ENCODE results near the gene SMIM24.
A peak's percentile ranks its signal among the peaks of the same experiment; 100 is the strongest.

SMIM24 gene

DNA sequence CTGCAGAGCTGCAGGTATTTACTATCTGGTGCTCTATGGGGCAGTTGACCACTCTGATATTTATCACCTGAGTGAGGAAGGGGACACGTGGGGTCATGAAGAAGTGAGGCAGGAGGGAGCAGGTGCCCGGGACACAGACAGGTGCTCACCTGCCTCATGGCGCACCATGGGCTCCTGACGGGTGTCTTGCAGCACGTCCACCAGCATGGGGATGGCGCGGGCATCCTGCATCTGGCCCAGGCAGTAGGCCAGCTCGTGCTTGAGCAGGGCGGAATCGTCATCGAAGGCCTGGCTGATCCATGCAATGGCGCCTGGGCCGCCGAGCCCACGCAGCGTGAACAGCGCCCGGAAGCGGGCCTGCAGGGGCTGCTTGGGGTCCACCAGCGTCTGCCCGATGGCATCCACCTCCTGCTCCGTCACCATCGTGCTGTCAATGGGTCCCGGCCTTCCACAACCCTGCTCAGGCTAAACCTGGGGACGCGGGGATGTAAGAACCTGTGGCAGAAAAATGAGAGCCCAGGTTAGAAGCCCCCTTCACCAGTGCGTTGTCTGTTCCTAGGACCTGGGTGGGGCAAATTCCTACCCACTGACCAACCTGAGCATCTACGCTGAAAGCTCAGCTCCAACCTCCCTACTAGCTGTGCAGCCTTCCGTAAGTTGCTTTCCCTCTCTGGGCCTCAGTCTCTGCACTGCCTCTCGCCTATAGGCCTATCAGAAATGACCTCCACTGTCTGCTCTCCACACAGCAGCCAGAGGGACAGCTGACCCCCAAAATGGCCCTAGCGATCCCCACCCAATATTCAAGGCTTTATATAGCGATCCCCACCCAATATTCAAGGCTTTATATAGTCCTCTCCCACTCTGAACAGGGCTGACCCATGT, 16.3 kb upstream of the SMIM24 start:
- no peak for DNase-seq

DNA sequence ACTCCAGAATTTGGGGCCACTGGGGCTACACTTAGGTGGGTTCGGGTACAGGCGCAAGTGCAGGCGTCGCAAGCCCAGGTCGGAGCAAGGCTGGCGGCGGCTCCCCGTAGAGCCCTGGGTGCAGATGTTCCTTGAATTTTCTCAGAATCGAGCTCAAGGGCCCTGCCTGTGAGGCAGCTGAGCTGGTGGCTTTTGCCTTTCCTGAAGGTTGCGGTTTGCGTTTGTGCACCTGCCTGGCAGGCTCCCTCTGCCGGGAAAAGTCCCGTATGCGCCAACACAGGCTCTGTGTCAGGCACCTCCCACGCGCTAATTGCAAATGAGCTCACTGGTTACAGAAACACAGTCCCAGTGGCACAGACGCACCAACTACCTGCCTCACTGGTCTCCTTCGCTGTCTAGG, 14.2 kb upstream of the SMIM24 start:
- peak; percentile 59 for DNase-seq

DNA sequence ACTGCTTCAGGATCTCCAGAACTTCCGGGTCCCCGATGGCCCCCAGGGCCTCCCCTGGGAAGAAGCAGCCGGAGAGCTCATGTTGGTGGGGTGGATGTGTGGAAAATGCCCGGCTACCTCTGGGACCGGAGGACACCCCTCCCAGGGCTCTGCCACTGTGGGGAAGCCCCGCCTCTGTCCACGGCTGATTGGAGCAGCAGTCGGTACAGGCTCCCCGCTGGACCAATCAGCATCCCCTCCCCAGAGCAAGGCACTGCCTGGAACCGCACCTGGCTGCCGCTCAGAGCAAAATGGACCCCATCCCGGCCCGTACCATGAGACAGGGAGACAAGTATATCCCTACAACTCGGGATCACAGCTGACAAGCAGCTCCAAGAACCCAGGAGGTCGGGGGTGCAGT, 13.7 kb upstream of the SMIM24 start:
- no peak for DNase-seq

DNA sequence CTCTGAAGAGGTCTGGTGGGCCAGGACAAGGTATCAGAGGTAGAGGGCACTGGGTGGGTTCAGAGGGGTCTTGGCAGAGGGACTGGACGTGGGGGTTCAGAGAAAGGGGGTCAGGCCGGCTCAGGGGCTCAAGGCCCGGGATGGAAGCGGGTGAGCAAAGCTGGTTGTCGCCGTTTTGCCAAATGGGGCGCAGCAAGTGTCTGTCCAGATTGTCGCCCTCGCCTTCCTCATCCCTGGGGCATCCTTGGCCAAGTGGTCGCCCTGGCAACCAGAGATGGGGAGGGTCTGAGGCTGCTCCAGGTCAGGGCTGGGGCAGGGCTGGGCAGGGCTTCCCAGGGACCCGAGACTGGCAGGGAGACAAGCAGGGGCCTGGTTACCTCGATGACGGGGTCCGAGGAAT, 13.3 kb upstream of the SMIM24 start:
- DNase-seq: no peak

DNA sequence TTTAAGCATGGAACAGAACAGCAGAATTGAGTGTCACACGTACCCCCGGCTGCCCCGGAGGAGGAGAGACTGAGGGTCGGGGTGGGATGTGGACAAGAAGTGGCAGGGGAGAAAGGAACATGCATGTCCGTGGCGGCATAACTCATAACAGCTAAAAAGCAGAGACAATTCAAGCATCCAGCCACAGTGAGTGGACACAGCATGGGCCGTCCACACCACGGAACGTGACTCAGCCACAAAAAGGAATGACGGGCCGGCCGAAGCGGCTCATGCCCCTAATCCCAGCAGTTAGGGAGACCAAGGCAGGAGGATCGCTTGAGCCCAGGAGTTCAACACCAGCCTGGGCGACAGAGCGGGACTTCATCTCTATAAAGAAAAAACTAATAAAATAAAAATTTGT, 12.6 kb upstream of the SMIM24 start:
- DNase-seq: no peak

DNA sequence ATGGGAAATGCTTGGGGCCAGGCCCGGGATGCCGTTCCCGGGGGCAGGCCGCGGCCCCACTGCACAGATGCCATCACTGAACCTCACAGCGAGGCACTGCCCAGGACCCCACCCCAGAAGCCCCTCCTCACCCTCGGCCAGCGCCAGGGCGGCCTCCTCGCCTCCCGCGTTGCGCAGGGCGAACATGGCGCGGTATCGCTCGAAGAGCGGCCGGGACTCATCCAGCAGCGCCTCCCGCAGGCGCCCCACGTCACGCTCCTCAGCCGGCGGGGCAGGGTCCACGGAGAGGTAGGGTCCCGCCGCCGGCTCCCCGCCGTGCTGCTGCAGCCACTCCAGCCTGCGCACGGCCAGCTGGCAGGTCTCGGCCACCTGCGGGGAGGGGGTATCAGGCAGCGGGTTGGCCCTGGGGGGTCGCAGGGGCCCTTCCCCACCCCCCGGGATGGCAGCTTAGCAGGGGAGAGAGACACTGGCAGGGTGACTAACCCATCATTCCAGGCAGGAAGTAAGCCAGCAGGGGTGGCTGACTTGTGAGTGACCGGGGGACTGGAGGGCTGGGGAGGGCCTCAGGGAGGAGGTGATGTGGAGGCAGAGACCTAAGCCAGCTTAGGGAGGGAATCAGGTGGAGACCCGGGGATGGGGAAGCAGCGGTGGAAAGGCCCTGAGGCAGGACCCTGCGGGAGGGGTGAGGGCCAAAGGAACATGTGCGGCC, 12.0 kb upstream of the SMIM24 start:
- DNase-seq: no peak

DNA sequence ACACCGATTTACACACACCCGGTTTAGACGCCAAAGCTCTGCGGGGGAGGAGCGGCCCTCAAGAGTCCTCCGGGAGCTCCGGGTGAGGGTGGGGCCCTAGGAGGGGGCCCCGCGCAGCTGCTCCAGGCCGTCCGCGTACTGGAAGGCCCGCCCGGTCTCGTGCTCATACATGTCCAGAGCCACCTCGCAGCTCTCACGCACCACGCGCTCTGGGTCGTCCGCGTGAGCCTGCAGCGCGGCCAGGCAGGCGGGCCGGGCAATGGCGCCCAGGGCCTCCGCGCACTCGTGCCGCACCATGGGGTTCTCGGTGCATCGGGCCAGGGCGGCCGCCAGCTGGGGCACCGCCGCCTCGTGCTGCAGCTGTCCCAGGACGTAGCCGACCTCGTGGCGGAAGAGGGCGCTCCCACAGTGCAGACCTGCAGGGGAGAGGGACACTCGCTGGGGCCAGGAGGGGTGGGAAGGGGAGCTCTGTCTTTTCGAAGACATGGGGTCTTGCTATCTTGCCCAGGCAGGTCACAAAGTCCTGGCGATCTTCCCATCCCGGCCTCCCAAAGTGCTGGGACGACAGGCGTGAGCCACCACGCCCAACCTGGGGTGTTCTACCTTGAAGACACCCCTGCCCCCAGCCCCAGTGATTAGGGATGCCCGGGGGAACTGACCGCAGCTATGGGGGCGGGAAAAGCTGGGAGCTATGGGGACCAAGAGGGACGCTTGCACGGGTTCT, 11.2 kb upstream of the SMIM24 start:
- DNase-seq: no peak

DNA sequence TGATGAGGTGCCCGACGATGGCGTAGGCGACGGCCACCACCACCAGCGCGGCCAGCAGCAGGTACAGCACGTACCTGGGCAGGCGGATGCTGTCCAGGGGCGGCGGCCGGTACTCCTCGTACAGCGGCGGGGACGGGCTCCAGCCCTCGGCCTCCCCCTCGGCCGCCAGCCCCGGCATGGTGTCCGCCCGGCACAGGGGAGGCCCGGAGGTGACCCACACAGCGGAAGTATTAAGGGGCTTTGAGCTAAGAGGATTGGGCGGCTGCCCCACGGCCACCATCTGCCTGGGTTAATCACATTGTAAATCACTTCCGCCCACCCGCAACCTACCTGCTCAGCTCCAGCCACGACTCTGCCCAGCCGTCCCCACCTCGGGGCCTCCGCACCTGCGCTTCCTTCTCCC, 2.9 kb upstream of the SMIM24 start, which contains the start of gene SMIM44:
SMIM44 (minus strand) TSS at position 216 of the 403 bp plus-strand sequence; CDS start at position 178, 38 bp downstream.
- DNase-seq: no peak

DNA sequence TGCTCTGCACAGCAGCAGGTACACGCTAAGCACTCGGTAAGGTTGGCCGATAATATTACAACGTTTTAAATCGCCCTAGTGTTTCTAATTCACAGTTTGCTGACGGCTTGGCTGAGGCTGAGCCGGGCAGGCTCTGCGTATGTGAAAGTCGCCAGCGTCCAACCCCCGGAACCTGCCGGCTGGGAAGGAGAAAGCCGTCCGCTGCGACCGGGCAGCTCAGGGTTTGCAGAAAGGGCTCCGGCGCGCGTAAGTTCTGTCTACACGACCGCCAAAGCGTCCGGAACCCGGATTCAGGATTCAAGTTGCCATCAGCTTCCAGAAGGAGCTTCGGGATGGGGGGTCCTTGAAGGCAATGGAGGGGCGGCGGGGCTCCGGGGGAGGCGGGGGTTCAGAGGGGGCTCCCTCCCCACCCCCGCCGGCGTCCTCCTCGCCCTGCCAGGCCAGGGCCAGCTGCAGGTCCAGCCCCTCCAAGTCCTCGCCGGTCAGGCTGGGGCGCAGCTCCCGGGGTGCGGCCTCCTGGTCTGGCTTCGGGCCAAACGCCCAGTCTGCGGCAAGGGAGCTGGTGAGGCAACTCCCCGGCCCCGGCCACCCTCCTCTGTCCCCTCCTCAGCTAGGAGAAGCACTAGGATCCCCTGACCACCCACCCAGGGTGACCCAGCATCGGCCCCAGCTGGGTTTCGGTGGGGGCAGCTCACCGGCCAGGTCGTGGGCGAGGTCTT, 2.3 kb upstream of the SMIM24 start:
- DNase-seq: no peak

DNA sequence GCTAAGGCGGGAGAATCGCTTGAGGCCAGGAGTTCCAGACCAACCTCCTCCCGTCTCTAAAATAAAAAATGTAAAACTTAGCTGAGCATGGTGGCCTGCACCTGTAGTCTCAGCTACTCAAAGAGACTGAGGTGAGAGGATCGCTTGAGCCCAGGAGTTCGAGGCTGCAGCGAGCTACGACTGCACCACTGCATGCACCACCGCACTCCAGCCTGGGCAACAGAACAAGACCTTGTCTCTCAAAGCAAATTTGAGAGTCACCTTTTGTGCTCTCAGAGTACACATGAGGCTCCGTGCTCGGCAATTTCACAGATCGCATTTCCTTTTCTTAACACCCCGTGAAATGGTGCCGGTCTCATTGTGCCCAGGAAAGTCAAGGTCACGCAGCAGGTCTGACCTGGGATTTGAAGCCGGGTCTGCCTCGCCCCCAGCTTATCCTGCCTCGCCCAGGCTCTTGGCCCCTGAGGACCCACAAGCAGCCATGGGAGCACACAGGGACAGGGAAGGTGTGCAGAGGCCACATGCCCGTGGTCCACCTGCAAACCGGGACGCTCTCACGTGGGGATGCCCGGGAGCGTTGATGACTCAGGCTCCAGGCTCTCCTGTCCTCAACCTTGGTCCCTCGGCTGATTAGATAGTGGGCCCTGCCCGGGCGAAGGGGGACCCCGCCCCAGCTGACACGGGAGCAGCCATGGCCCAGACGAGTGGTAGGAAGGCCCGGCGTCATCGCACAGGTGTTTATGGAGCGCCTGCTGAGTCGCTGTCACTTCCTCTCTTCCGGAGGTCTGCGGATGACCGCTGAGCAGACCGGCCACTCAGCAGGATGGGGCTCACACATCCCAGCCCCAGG, 1.1 kb upstream of the SMIM24 start:
- no peak for DNase-seq

DNA sequence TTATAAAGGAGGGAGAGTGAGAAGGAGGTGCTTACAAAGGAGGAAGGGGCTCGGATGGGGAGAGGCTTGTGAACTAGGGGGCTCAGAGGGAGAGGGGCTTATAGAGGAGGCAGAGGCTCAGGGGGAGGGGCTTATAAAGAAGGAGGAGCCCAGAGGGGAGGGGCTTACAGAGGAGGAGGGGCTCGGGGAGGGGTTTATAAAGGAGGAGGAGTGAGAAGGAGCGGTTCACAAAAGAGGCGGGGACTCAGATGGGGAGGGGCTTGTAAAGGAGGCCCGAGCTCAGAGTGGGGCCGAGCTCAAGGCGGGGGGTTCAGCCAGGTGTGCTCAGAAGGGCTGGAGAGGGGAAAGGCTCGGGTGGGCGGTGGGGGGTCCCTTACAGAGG, 500 bp downstream of the SMIM24 start:
- DNase-seq: no peak

DNA sequence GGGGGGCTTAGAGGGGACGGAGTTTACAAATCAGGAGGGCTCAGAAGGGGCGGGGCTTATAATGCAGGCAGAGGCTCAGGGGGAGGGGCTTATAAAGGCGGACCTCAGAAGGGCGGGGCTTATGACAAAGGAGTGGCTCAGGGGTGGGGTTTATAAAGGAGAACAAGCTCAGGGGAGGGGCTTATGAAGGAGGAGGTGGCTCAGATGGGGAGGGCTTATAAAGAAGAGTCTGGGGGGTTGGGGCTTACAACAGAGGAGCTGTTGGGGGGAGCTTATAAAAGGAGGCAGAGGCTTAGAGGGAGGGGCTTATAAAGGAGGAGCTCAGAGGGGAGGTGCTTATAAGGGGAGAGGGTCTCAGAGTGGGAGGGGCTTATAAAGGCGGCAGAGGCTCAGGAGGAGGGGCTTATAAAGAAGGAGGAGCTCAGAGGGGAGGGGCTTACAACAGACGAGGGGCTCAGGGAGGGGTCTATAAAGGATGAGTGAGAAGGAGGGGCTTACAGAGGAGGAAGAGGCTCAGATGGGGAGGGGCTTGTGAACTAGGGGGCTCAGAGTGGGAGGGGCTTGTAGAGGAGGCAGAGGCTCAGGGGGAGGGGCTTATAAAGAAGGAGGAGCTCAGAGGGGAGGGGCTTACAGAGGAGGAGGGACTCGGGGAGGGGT, 1.0 kb downstream of the SMIM24 start:
- DNase-seq: peak; percentile 21

DNA sequence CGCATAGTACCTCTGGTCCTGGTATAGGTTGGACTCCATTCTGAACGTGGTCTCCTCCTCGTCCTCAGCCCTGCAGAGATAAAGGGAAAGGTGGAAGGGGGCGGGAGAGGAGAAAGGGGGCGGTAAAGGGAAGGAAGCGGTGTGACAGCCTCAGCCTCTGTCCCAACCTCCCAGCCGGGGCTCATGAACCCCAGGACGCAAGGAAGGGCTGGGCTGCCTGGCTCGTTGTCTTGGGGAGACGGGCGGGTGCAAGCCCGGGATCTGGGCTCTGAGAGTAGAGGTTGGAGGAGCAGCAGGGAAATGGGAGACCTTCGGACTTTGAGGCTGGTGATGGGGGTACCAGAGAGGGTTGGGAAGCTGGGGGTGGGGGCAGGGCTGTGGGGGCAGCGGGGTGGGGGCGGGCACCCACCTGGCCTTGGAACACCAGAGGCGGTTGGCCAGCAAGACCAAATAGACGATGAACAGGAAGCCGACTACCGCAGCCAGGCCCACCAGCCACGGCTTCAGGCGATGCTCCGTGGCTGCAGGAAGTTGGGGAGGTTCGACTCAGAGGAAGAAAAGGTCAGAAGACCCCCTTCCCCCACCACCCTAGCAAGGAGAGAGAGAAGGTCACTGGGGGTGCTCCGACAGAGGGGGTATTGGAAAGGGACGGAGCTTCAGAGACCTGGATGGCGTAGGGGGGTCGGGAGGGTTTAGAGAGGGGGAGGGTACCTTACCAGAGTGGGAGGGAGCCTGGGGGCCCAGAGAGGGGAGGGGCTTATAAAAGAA, 1.7 kb downstream of the SMIM24 start:
- DNase-seq: no peak

DNA sequence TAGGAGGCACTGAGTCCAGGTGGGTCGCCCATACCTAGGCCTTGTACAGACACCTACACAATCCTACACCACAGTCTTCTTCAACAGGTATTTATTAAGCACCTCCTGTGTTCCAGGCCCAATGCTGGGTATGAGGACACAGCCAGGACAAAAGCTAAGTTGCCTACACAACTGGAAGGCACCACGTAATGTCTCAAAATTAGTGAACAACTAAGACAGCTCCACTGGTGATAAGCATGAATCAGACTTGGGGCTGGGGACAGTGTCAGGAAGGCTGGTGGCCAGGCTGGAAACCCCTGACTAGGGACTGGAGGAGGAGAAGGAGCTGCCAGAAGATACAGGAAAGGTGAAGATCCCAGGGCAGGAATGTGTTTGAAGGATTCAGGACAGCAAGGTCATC, 2.4 kb downstream of the SMIM24 start:
- DNase-seq: no peak

DNA sequence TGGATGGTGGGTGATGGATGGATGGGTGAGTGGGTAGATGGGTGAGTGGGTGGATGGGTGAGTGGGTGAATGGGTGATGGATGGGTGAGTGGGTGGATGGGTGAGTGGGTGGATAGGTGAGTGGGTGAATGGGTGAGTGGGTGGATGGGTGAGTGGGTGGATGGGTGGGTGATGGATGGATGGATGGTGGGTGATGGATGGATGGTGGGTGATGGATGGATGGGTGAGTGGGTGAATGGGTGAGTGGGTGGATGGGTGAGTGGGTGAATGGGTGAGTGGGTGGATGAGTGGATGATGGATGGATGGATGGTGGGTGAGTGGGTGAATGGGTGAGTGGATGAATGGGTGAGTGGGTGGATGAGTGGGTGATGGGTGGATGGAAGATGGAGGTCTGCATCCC, 2.8 kb downstream of the SMIM24 start:
- DNase-seq: no peak

DNA sequence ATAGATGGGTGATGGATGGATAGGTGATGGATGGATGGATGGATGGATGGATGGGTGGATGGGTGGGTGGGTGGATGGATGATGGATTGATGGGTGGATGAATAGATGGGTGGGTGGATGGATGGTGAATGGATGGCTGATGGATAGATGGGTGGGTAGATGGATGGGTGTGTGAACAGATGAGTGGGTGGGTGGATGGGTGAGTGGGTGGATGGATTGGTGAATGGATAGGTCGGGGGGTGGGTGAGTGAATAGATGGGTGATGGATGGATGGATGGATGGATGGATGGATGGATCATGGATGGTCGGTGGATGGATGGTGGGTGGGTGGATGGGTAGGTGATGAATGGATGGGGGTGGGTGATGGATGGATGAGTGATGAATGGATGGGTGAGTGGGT, 3.5 kb downstream of the SMIM24 start:
- DNase-seq: no peak

DNA sequence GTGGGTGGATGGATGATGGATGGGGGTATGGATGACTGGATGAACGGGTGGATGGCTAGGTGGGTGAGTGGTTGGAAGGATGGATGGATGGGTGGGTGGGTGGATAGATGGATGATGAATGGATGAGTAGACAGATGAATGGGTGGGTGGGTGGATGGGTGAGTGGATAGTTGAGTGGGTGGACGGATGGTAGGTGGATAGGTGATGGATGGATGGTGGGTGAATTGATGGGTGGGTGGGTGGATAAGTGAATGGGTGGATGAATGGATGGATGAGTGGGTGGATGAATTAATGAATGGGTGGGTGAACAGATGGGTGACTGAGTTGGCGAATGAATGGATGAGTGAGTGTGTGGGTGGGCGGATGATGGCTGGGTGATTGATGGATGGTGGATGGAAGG, 4.9 kb downstream of the SMIM24 start:
- DNase-seq: no peak

DNA sequence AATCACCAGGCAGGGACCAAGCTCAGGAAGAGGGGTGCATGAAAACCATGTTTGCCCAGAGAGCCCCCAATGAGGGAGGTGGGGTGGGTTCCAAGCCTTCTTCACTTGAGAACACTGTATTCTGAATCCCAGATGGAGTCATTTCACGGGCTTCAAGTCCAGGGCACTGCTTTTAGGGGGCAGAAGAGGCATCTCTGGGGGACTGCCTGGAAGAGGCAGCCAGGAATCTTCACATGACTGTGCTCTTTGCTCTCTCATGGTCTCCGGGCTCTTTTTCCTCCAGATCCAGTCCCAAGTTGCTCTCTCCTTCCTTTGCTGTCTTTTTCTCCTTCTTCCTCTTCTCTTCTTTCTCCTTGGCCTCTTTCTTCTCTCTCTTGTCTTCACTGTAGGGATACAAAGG, 5.7 kb downstream of the SMIM24 start:
- DNase-seq: no peak

DNA sequence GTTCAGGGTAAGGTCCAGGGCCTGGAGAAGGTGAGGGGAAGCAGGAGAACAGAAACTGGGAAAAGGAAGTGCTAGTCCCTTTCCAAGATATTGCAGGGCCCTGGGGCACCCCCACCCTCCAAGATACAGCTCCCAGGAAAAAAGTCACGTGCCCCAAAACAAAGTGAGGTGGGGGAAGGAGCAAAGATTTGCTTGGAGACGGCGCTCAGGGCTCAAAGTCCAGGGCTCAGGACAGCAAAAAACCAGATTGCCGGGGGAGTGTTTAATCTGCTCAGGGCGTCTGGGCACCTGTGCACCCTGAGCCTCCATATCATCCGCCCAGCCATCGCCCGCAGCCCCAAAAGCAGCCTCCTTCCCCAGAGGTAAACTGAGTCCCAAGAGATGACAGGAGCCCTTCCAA, 6.3 kb downstream of the SMIM24 start:
- DNase-seq: no peak

DNA sequence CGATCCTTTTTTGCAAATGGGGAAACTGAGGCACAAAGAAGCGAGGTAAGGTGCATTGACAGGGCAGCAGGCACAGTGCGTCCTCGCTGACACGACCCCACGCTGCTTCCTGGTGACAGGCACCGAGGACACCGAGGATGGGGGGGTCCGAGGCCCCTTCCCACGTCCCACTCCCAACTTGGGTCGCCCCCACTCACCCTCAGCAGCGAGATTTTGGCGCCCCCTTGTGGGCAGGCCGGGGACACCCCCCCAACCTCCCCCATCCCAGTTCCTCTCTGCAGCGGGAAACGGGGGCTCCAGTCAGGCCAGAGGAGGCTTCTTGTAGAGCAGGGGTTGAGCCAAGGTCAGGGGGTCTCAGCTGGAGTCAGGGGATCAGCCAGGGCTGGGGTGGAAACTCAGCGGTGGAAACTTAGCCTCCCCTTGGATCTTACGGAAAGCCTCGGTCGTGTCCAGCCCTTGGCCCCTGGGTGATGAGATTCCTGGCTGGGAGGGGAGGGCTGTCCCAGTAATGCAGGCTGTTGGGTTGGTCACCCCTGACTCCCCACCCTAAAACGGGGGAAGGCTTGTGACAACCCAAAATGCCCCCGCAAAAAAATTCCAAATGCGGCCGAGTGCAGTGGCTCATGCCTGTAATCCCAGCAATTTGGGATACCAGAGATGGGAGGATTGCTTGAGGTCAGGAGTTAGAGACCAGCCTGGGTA, 8.2 kb downstream of the SMIM24 start:
- DNase-seq: no peak
